GM12873 (cell line): ENCODE results near the gene LARP4B.

Source experiments
- CTCF ChIP-seq: IDR thresholded peaks from 2 replicates; pipeline ENCODE4 v1.5.1; 2012; ENCODE audit warnings: low read depth, mild to moderate bottlenecking, moderate library complexity, low read length, control low read depth; ENCODE audit not compliant: insufficient read depth; ENCODE audit errors: missing control alignments

The LARP4B gene

GRCh38 chr10:878333-878759, 53.2 kb downstream of the LARP4B start:
- TF ChIP-seq CTCF, result no peak

- TF ChIP-seq CTCF, result no peak
Measured at GRCh38 chr10:876438-876837, 55.1 kb downstream of the LARP4B start.

GRCh38 chr10:873020-873419, 58.5 kb downstream of the LARP4B start:
- TF ChIP-seq CTCF, result no peak

GRCh38 chr10:871951-872403, 59.5 kb downstream of the LARP4B start:
- no peak for TF ChIP-seq CTCF

GRCh38 chr10:870564-871166, 60.8 kb downstream of the LARP4B start:
- TF ChIP-seq CTCF, result no peak

GRCh38 chr10:869171-869570, 62.3 kb downstream of the LARP4B start:
- TF ChIP-seq CTCF, result no peak

- TF ChIP-seq CTCF, result no peak
Measured at GRCh38 chr10:867807-868206, 63.7 kb downstream of the LARP4B start.
